ENCODE measurements around the gene SERPINE3. TPM values are rescaled to one million over a fixed set of nuclear protein-coding genes. Genes with fewer than 3 reads are reported as not detected.

The SERPINE3 gene
- total RNA-seq, 1 experiment from 2014 or later = not detected

GRCh38 chr13:51321836-51322235, 17.7 kb upstream of the SERPINE3 start:
- no peaks in the 10 kb centered on the region for H3K27me3 ChIP-seq (replicated peaks; ENCODE audit: insufficient read depth, low read depth, low read length, poor library complexity)
- H3K4me1 ChIP-seq (ENCODE audit: insufficient read depth, low read length, poor library complexity, severe bottlenecking) = peaks cover 6% of the 10 kb centered on the region
- BruUV-seq (replicated peaks) = no TSS peak
- intact Hi-C loops (cut with micrococcal nuclease; ENCODE audit: unreplicated experiment) = no loop called here
- no peaks in the 10 kb centered on the region for H3K9me3 ChIP-seq (ENCODE audit: low read depth, low read length, poor library complexity, severe bottlenecking)
- POLR2A ChIA-PET (ENCODE audit: low non-redundant PET) = no interaction called here
- no peak for TF ChIP-seq EZH2 (IDR thresholded peaks at IDR 0.05; ENCODE audit: borderline replicate concordance, low read depth, low read length, poor library complexity, severe bottlenecking)
- no peak for TF ChIP-seq CTCF (conservative IDR thresholded peaks at IDR 0.05; ENCODE audit: low read depth, low read length)
- CTCF ChIA-PET = no interaction called here
- no peak overlapping the region for H3K27ac ChIP-seq (ENCODE audit: low read depth, low read length, poor library complexity, severe bottlenecking)
- H3K36me3 ChIP-seq (ENCODE audit: insufficient read depth, low read length, poor library complexity, severe bottlenecking) = no peaks in the 10 kb centered on the region
- no peak for DNase-seq (ENCODE audit: low spot score)
- no peak overlapping the region for H3K4me3 ChIP-seq (ENCODE audit: low read depth, low read length, poor library complexity, severe bottlenecking)

DNA sequence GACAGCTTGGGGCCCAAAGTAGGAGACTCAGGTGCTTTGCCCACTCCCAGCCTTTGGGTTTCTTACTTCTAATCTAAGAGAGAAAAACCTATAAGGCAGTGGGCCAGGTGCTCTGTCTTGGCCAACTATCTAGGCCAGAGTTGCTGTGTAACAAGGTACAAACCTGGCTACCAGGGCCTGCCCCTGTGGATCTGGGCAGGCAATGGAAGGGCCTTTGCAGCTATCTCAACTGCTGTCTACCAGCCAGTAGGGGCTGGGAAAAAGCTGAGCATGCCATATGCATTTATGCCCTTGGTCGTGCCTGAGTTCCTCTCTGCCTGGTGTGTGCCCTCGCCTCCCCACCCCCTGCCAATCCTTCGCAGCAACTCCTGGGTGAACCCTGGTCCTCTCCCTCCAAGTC, 16.7 kb upstream of the SERPINE3 start:
- Histone ChIP-seq H3K4me3 (ENCODE audit: low read depth, low read length, poor library complexity, severe bottlenecking) (no peak overlapping the region), H3K36me3 (ENCODE audit: insufficient read depth, low read length, poor library complexity, severe bottlenecking) (no peaks in the 10 kb centered on the region), H3K4me1 (ENCODE audit: insufficient read depth, low read length, poor library complexity, severe bottlenecking) (peaks cover 6% of the 10 kb centered on the region), H3K9me3 (ENCODE audit: low read depth, low read length, poor library complexity, severe bottlenecking) (no peaks in the 10 kb centered on the region), H3K27ac (ENCODE audit: low read depth, low read length, poor library complexity, severe bottlenecking) (no peak overlapping the region), H3K27me3 (replicated peaks; ENCODE audit: insufficient read depth, low read depth, low read length, poor library complexity) (no peaks in the 10 kb centered on the region)
- BruUV-seq (replicated peaks) = no TSS peak
- ChIA-PET CTCF (no interaction called here), POLR2A (ENCODE audit: low non-redundant PET) (no interaction called here)
- TF ChIP-seq CTCF (conservative IDR thresholded peaks at IDR 0.05; ENCODE audit: low read depth, low read length) (no peak), EZH2 (IDR thresholded peaks at IDR 0.05; ENCODE audit: borderline replicate concordance, low read depth, low read length, poor library complexity, severe bottlenecking) (no peak)
- intact Hi-C loops (cut with micrococcal nuclease; ENCODE audit: unreplicated experiment) = no loop called here
- no peak for DNase-seq (ENCODE audit: low spot score)

GRCh38 chr13:51323824-51324511, 15.5 kb upstream of the SERPINE3 start:
- DNase-seq (ENCODE audit: low spot score) = no peak
- Histone ChIP-seq H3K27ac (ENCODE audit: low read depth, low read length, poor library complexity, severe bottlenecking) (no peak overlapping the region), H3K4me3 (ENCODE audit: low read depth, low read length, poor library complexity, severe bottlenecking) (no peak overlapping the region), H3K36me3 (ENCODE audit: insufficient read depth, low read length, poor library complexity, severe bottlenecking) (no peaks in the 10 kb centered on the region), H3K27me3 (replicated peaks; ENCODE audit: insufficient read depth, low read depth, low read length, poor library complexity) (no peaks in the 10 kb centered on the region), H3K9me3 (ENCODE audit: low read depth, low read length, poor library complexity, severe bottlenecking) (no peaks in the 10 kb centered on the region), H3K4me1 (ENCODE audit: insufficient read depth, low read length, poor library complexity, severe bottlenecking) (peaks cover 6% of the 10 kb centered on the region)
- no peak for TF ChIP-seq CTCF (conservative IDR thresholded peaks at IDR 0.05; ENCODE audit: low read depth, low read length)
- TF ChIP-seq EZH2 (IDR thresholded peaks at IDR 0.05; ENCODE audit: borderline replicate concordance, low read depth, low read length, poor library complexity, severe bottlenecking) = no peak
- POLR2A ChIA-PET (ENCODE audit: low non-redundant PET) = no interaction called here
- CTCF ChIA-PET = no interaction called here
- intact Hi-C loops (cut with micrococcal nuclease; ENCODE audit: unreplicated experiment) = no loop called here
- BruUV-seq (replicated peaks) = no TSS peak
